Measurements from ENCODE around the gene ZCCHC7. TPM values are rescaled to one million over a fixed set of nuclear protein-coding genes. Genes with fewer than 3 reads are reported as not detected.

Gene ZCCHC7
- total and polyA plus RNA-seq, 9 of the 15 experiments (the other 6 are each of a cell fraction or from before 2014, with no cell fraction given), result 34.1 to 68.9 (median 48.8) TPM

DNA sequence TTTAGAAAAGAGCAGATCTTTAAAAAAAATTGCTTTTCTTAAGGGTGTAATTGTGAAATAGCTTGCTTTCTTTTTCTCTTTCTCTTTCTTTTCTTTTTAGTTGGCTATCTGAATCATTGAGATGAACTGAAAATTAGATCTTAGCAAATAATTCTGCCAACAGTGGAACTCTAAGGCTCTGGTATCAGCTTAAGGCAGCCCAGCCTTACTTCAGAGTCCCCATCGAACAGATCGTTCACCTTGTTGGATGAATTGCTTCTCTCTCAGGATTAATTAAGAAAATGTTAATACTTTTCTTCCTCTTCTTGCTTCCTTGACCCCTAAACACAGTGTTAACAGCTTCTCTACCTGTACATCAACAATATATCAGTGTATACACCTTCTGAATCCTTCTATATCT lies 92.1 kb downstream of the ZCCHC7 start:
- H2AFZ ChIP-seq (ENCODE audit: low read depth, low read length), result no peak overlapping the region
- no peak overlapping the region for H3K4me3 ChIP-seq
- WGBS (ENCODE audit: insufficient coverage, low coverage, missing lambda C conversion rate), result 80% methylated on average over 2 of the region's 2 CpGs
- peaks cover 85% of the 10 kb centered on the region for H3K79me2 ChIP-seq (ENCODE audit: control insufficient read depth, insufficient read depth, low read length)
- H3K4me2 ChIP-seq (ENCODE audit: insufficient read depth, low read length), result no peak overlapping the region
- peaks cover 6 to 8% of the 10 kb centered on the region in 2 experiments; a peak in 3 of 5 replicates for H3K4me1 ChIP-seq (replicated peaks in 1 of 2; ENCODE audit: control insufficient read depth in 2 of 2, insufficient read depth in 2 of 2, low read length in 2 of 2)
- no peak overlapping the region for H3K9ac ChIP-seq (ENCODE audit: insufficient read depth in 1 of 2, low read depth in 2 of 2, low read length in 2 of 2)
- ChIA-PET CTCF (ENCODE audit: low intra/inter-chr PET ratio) (no interaction called here), POLR2A (interaction anchor here (1.6 kb wide), 1 partner anchor 13 kb away, joined by 3 read pairs; no protein-coding TSS in a partner anchor)
- FAIRE-seq (no peak), DNase-seq (ENCODE audit: extremely low read depth in 1 of 4, low spot score in 3 of 4) (no peak), ATAC-seq (no peak)
- intact Hi-C loops (cut with micrococcal nuclease), result loop anchor here (5.0 kb wide), 3 partner anchors 35 to 85 kb away; no protein-coding TSS in a partner anchor
- no peaks in the 10 kb centered on the region for H3K9me3 ChIP-seq (replicated peaks; ENCODE audit: control insufficient read depth, insufficient read depth, low read depth, low read length)
- no peaks in the 10 kb centered on the region for H3K27me3 ChIP-seq (ENCODE audit: control insufficient read depth in 2 of 2, insufficient read depth in 2 of 2, low read length in 2 of 2)
- H3K27ac ChIP-seq (ENCODE audit: extremely low read depth, low read depth, low read length), result peak overlapping the region; percentile 8; the same call in 1 of the 3 replicates
- peaks cover 40% of the 10 kb centered on the region for H3K36me3 ChIP-seq (ENCODE audit: control insufficient read depth, insufficient read depth, low read length)
- BruUV-seq (replicated peaks), result no TSS peak
- TF ChIP-seq ZEB2 (IDR thresholded peaks at IDR 0.05), result no peak
- no peak for TF ChIP-seq HNRNPUL1 (IDR thresholded peaks at IDR 0.05; ENCODE audit: low read length)
- no peak for TF ChIP-seq HDAC8 (tag; IDR thresholded peaks at IDR 0.05)
- TF ChIP-seq, protein P1, sequence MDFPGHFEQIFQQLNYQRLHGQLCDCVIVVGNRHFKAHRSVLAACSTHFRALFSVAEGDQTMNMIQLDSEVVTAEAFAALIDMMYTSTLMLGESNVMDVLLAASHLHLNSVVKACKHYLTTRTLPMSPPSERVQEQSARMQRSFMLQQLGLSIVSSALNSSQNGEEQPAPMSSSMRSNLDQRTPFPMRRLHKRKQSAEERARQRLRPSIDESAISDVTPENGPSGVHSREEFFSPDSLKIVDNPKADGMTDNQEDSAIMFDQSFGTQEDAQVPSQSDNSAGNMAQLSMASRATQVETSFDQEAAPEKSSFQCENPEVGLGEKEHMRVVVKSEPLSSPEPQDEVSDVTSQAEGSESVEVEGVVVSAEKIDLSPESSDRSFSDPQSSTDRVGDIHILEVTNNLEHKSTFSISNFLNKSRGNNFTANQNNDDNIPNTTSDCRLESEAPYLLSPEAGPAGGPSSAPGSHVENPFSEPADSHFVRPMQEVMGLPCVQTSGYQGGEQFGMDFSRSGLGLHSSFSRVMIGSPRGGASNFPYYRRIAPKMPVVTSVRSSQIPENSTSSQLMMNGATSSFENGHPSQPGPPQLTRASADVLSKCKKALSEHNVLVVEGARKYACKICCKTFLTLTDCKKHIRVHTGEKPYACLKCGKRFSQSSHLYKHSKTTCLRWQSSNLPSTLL (IDR thresholded peaks at IDR 0.05), result no peak
- TF ChIP-seq ZNF347 (CRISPR knock-in tag; IDR thresholded peaks at IDR 0.05; ENCODE audit: low read depth), result no peak
- TF ChIP-seq MCM5 (IDR thresholded peaks at IDR 0.05; ENCODE audit: low read depth), result no peak
- no peak for TF ChIP-seq KDM2B (CRISPR knock-in tag; IDR thresholded peaks at IDR 0.05)
- no peak for TF ChIP-seq TEAD2 (tag; IDR thresholded peaks at IDR 0.05)
- no peak for TF ChIP-seq YY1 (IDR thresholded peaks at IDR 0.05; ENCODE audit: borderline replicate concordance in 1 of 3, control insufficient read depth in 1 of 3, extremely low read depth in 1 of 3, insufficient read depth in 3 of 3, insufficient read length in 1 of 3, insufficient replicate concordance in 2 of 3, low read depth in 1 of 3, low read length in 2 of 3)
- TF ChIP-seq L3MBTL2 (IDR thresholded peaks at IDR 0.05), result no peak
- TF ChIP-seq EZH2 (IDR thresholded peaks at IDR 0.05; ENCODE audit: borderline replicate concordance, low read depth, low read length), result no peak
- TF ChIP-seq CBFA2T3 (IDR thresholded peaks at IDR 0.05), result no peak
- TF ChIP-seq NUFIP1 (IDR thresholded peaks at IDR 0.05; ENCODE audit: partially characterized antibody), result no peak
- TF ChIP-seq PURB (CRISPR knock-in tag; IDR thresholded peaks at IDR 0.05; ENCODE audit: low read depth), result no peak
- TF ChIP-seq, protein P2, sequence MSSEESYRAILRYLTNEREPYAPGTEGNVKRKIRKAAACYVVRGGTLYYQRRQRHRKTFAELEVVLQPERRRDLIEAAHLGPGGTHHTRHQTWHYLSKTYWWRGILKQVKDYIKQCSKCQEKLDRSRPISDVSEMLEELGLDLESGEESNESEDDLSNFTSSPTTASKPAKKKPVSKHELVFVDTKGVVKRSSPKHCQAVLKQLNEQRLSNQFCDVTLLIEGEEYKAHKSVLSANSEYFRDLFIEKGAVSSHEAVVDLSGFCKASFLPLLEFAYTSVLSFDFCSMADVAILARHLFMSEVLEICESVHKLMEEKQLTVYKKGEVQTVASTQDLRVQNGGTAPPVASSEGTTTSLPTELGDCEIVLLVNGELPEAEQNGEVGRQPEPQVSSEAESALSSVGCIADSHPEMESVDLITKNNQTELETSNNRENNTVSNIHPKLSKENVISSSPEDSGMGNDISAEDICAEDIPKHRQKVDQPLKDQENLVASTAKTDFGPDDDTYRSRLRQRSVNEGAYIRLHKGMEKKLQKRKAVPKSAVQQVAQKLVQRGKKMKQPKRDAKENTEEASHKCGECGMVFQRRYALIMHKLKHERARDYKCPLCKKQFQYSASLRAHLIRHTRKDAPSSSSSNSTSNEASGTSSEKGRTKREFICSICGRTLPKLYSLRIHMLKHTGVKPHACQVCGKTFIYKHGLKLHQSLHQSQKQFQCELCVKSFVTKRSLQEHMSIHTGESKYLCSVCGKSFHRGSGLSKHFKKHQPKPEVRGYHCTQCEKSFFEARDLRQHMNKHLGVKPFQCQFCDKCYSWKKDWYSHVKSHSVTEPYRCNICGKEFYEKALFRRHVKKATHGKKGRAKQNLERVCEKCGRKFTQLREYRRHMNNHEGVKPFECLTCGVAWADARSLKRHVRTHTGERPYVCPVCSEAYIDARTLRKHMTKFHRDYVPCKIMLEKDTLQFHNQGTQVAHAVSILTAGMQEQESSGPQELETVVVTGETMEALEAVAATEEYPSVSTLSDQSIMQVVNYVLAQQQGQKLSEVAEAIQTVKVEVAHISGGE (CRISPR knock-in tag; IDR thresholded peaks at IDR 0.05), result no peak
- TF ChIP-seq OTX1 (CRISPR knock-in tag; IDR thresholded peaks at IDR 0.05), result no peak
- no peak for TF ChIP-seq MBD2 (IDR thresholded peaks at IDR 0.05; ENCODE audit: borderline replicate concordance, low read depth)
- in situ Hi-C loops (cut with MboI), result no loop called here
- no peaks in the 10 kb centered on the region for H3K9me1 ChIP-seq (ENCODE audit: control insufficient read depth, insufficient read depth, low read length)
- H4K20me1 ChIP-seq (replicated peaks; ENCODE audit: control insufficient read depth, insufficient read depth, low read length), result no peaks in the 10 kb centered on the region
